Measurements from ENCODE around the gene TBC1D24. TPM values are rescaled to one million over a fixed set of nuclear protein-coding genes. Genes with fewer than 3 reads are reported as not detected.

The TBC1D24 gene
- total and polyA plus RNA-seq, 2 donors (not counting 1 experiment from before 2014, with no cell fraction given) = 7.1 to 9.4 TPM

Small RNAs within 50 kb of the gene (small RNA-seq; reads per million reads assigned to genes)
- gene AC093525.1 (ENCODE audit: insufficient read length, low read depth, low replicate concordance) = not detected
- gene MIR3178 (ENCODE audit: insufficient read length, low read depth, low replicate concordance) = not detected
- gene MIR6768 (ENCODE audit: insufficient read length, low read depth, low replicate concordance) = not detected

Other genes starting within 250 kb of the TBC1D24 start
- gene DNASE1L2, start 238.7 kb upstream of the TBC1D24 start, total RNA-seq = 1.1 and 1.6 TPM in 2 replicates
- gene DNASE1L2, start 238.7 kb upstream of the TBC1D24 start, polyA plus RNA-seq = 1.6 TPM in 2 replicates
- gene ECI1, start 223.5 kb upstream of the TBC1D24 start, total RNA-seq = 38.4 and 46.4 TPM in 2 replicates
- 26.2 and 34.3 TPM in 2 replicates for gene ECI1, start 223.5 kb upstream of the TBC1D24 start, polyA plus RNA-seq
- 209 and 210 TPM in 2 replicates for gene RNPS1, start 207.0 kb upstream of the TBC1D24 start, total RNA-seq
- 230 and 265 TPM in 2 replicates for gene RNPS1, start 207.0 kb upstream of the TBC1D24 start, polyA plus RNA-seq
- 5.1 and 5.4 TPM in 2 replicates for gene ABCA3, start 134.4 kb upstream of the TBC1D24 start, total RNA-seq
- 2.4 and 3.1 TPM in 2 replicates for gene ABCA3, start 134.4 kb upstream of the TBC1D24 start, polyA plus RNA-seq
- gene CCNF, start 45.7 kb upstream of the TBC1D24 start, total RNA-seq = 4.1 and 5.3 TPM in 2 replicates
- gene CCNF, start 45.7 kb upstream of the TBC1D24 start, polyA plus RNA-seq = 3.2 and 4.7 TPM in 2 replicates
- gene TEDC2, start 15.0 kb upstream of the TBC1D24 start, total RNA-seq = 1.5 and 2.9 TPM in 2 replicates
- 1.1 and 1.2 TPM in 2 replicates for gene TEDC2, start 15.0 kb upstream of the TBC1D24 start, polyA plus RNA-seq
- not detected in 2 replicates for gene NTN3, start 3.8 kb upstream of the TBC1D24 start, total RNA-seq
- gene NTN3, start 3.8 kb upstream of the TBC1D24 start, polyA plus RNA-seq = not detected in 2 replicates
- 106 and 118 TPM in 2 replicates for gene ATP6V0C, start 38.8 kb downstream of the TBC1D24 start, total RNA-seq
- 176 and 395 TPM in 2 replicates for gene ATP6V0C, start 38.8 kb downstream of the TBC1D24 start, polyA plus RNA-seq
- gene AMDHD2, start 45.2 kb downstream of the TBC1D24 start, total RNA-seq = 209 and 226 TPM in 2 replicates
- 133 and 140 TPM in 2 replicates for gene AMDHD2, start 45.2 kb downstream of the TBC1D24 start, polyA plus RNA-seq
- 1.2 and 2.3 TPM in 2 replicates for gene CEMP1, start 56.3 kb downstream of the TBC1D24 start, total RNA-seq
- 0.66 and 0.91 TPM in 2 replicates for gene CEMP1, start 56.3 kb downstream of the TBC1D24 start, polyA plus RNA-seq
- 84.1 and 86.0 TPM in 2 replicates for gene PDPK1, start 62.9 kb downstream of the TBC1D24 start, total RNA-seq
- gene PDPK1, start 62.9 kb downstream of the TBC1D24 start, polyA plus RNA-seq = 32.5 and 33.3 TPM in 2 replicates
- gene KCTD5, start 207.4 kb downstream of the TBC1D24 start, total RNA-seq = 35.1 and 37.3 TPM in 2 replicates
- 15.2 and 17.2 TPM in 2 replicates for gene KCTD5, start 207.4 kb downstream of the TBC1D24 start, polyA plus RNA-seq
- 2.4 TPM in 2 replicates for gene PRSS27, start 245.1 kb downstream of the TBC1D24 start, total RNA-seq
- 2.1 and 3.6 TPM in 2 replicates for gene PRSS27, start 245.1 kb downstream of the TBC1D24 start, polyA plus RNA-seq

All from B cell (primary cell).